Endothelial cell of umbilical vein (primary cell): Measurements from ENCODE around the gene ZDHHC11.

ENCODE experiments used
- EZH2 ChIP-seq: IDR thresholded peaks from 2 replicates; pipeline ENCODE4 v1.6.1; 2012; ENCODE audit warnings: borderline replicate concordance, low read depth, mild to moderate bottlenecking, moderate library complexity, low read length, inconsistent platforms; ENCODE audit not compliant: severe bottlenecking
- FOS ChIP-seq: IDR thresholded peaks from 2 replicates; pipeline ENCODE4 v1.6.1; 2011; ENCODE audit warnings: mild to moderate bottlenecking, low read length, moderate library complexity, borderline replicate concordance; ENCODE audit not compliant: insufficient read depth
- GATA2 ChIP-seq: IDR thresholded peaks from 2 replicates; pipeline ENCODE4 v1.7.0; 2011; ENCODE audit warnings: low read depth, mild to moderate bottlenecking, moderate library complexity, mixed read lengths, low read length; ENCODE audit not compliant: insufficient read length, insufficient read depth
- JUN ChIP-seq: IDR thresholded peaks from 2 replicates; pipeline ENCODE4 v1.6.1; 2011; ENCODE audit warnings: borderline replicate concordance, low read depth; ENCODE audit not compliant: insufficient read length, insufficient read depth
- MAX ChIP-seq: IDR thresholded peaks from 2 replicates; pipeline ENCODE4 v1.6.1; 2011; ENCODE audit not compliant: insufficient read depth, insufficient read length
- MYC ChIP-seq: IDR thresholded peaks from one replicate; pipeline ENCODE4 v1.6.1; 2011; ENCODE audit warnings: mild to moderate bottlenecking, low read depth, low read length
- POLR2A ChIP-seq: IDR thresholded peaks from 2 replicates; pipeline ENCODE4 v1.6.1; 2012; ENCODE audit warnings: low read depth, mild to moderate bottlenecking, control low read depth, low read length
- POLR2AphosphoS5 ChIP-seq: IDR thresholded peaks from 2 replicates; pipeline ENCODE4 v1.6.1; 2012; ENCODE audit warnings: low read depth, mild to moderate bottlenecking, control low read depth, low read length, moderate library complexity; ENCODE audit not compliant: insufficient read depth
- TF ChIP-seq, protein P1 (sequence below), 2 donors: IDR thresholded peaks; 1 replicate in 1 of 2; 2 replicates in 1 of 2; pipeline ENCODE4 v1.5.1; 2011; ENCODE audit warnings: low read length in 2 of 2, mild to moderate bottlenecking in 2 of 2, moderate library complexity in 2 of 2, control low read depth in 1 of 2, inconsistent platforms in 1 of 2, low read depth in 1 of 2; ENCODE audit not compliant: insufficient read depth in 1 of 2; ENCODE audit errors: extremely low read depth in 1 of 2

GRCh38 chr5:749101-749670 is 101.6 kb downstream of the ZDHHC11 start:
- TF ChIP-seq EZH2 (no peak), GATA2 (no peak), MYC (no peak), MAX (no peak), POLR2A (no peak), JUN (no peak), POLR2AphosphoS5 (no peak), FOS (no peak)
- TF ChIP-seq, protein P1, sequence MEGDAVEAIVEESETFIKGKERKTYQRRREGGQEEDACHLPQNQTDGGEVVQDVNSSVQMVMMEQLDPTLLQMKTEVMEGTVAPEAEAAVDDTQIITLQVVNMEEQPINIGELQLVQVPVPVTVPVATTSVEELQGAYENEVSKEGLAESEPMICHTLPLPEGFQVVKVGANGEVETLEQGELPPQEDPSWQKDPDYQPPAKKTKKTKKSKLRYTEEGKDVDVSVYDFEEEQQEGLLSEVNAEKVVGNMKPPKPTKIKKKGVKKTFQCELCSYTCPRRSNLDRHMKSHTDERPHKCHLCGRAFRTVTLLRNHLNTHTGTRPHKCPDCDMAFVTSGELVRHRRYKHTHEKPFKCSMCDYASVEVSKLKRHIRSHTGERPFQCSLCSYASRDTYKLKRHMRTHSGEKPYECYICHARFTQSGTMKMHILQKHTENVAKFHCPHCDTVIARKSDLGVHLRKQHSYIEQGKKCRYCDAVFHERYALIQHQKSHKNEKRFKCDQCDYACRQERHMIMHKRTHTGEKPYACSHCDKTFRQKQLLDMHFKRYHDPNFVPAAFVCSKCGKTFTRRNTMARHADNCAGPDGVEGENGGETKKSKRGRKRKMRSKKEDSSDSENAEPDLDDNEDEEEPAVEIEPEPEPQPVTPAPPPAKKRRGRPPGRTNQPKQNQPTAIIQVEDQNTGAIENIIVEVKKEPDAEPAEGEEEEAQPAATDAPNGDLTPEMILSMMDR (IDR thresholded peaks at IDR 0.05; ENCODE audit: extremely low read depth in 1 of 2, insufficient read depth in 1 of 2, low read depth in 1 of 2, low read length in 2 of 2), result no peak
